PC-3 (cell line): Measurements from ENCODE around the gene KCNQ5. TPM values are rescaled to one million over a fixed set of nuclear protein-coding genes. Genes with fewer than 3 reads are reported as not detected.
A peak's percentile ranks its signal among the peaks of the same experiment; 100 is the strongest.

Experiments
- ATAC-seq: fragments of 200-7000 bp; cut with Tn5 transposase; 2 replicates; pipeline ENCODE4 v1.9.1; 2020; ENCODE audit warnings: mild to moderate bottlenecking, moderate library complexity
- BruUV-seq: library from RNA; stranded (reverse); fragments of 400-500 nt; replicated peaks from 2 replicates; lab custom pipeline; 2021; lab: Mats Ljungman, UMichigan
- CTCF ChIA-PET: fragments of 300-600 bp; sonication (Branson Sonifier 250); formaldehyde crosslinking; loops from one replicate; lab custom pipeline; 2022; ENCODE audit warnings: antibody characterized with exemption; lab: Charles Lee
- POLR2A ChIA-PET: fragments of 300-600 bp; sonication (Branson Sonifier 250); formaldehyde crosslinking; loops from one replicate; lab custom pipeline; 2022; ENCODE audit warnings: antibody characterized with exemption; ENCODE audit not compliant: unreplicated experiment; lab: Charles Lee
- DNase-seq: peaks from one replicate; pipeline ENCODE4 v3.0.0-alpha.2; 2015
- H2AFZ ChIP-seq: fragments of 300-600 bp; sonication (generic); 2 replicates; pipeline ENCODE4 v1.6.0; 2016; ENCODE audit warnings: antibody characterized with exemption, low read length
- H3F3A ChIP-seq: fragments of 300-600 bp; sonication (generic); one replicate; pipeline ENCODE4 v1.6.0; 2017; ENCODE audit warnings: antibody characterized with exemption, low read length, control low read depth, mild to moderate bottlenecking; ENCODE audit not compliant: unreplicated experiment
- H3K27ac ChIP-seq: fragments of 300-600 bp; sonication (generic); 2 replicates; pipeline ENCODE4 v1.5.1; 2016; ENCODE audit warnings: mild to moderate bottlenecking, low read length
- H3K27me3 ChIP-seq: fragments of 300-600 bp; sonication (generic); 2 replicates; pipeline ENCODE4 v1.6.1; 2016; ENCODE audit warnings: low read length, mixed read lengths
- H3K36me3 ChIP-seq: fragments of 300-600 bp; sonication (generic); 2 replicates; pipeline ENCODE4 v1.6.1; 2016; ENCODE audit warnings: low read depth, mixed run types, low read length, mixed read lengths
- H3K4me1 ChIP-seq: fragments of 300-600 bp; sonication (generic); 2 replicates; pipeline ENCODE4 v1.5.1; 2016; ENCODE audit warnings: low read length; ENCODE audit not compliant: insufficient read depth
- H3K4me2 ChIP-seq: fragments of 300-600 bp; sonication (generic); 2 replicates; pipeline ENCODE4 v1.6.0; 2016; ENCODE audit warnings: low read length
- H3K4me3 ChIP-seq: fragments of 300-600 bp; sonication (generic); 2 replicates; pipeline ENCODE4 v1.5.1; 2016; ENCODE audit warnings: mild to moderate bottlenecking, low read length, mixed read lengths
- H3K79me2 ChIP-seq: fragments of 300-600 bp; sonication (generic); 2 replicates; pipeline ENCODE4 v1.6.1; 2017; ENCODE audit warnings: low read length, mixed read lengths
- H3K9ac ChIP-seq: fragments of 300-600 bp; sonication (generic); 2 replicates; pipeline ENCODE4 v1.6.0; 2016; ENCODE audit warnings: mild to moderate bottlenecking, low read length
- H3K9me2 ChIP-seq: fragments of 300-600 bp; sonication (generic); replicated peaks from 2 replicates; pipeline ENCODE4 v1.6.1; 2016; ENCODE audit warnings: mixed run types, low read length, mixed read lengths
- H3K9me3 ChIP-seq: fragments of 300-600 bp; sonication (generic); 2 replicates; pipeline ENCODE4 v1.6.1; 2016; ENCODE audit warnings: low read length, mixed read lengths
- H4K20me1 ChIP-seq: fragments of 300-600 bp; sonication (generic); 2 replicates; pipeline ENCODE4 v1.6.1; 2016; ENCODE audit warnings: low read length, mixed read lengths
- CTCF ChIP-seq: fragments of 300-600 bp; sonication (generic); conservative IDR thresholded peaks from 2 replicates; pipeline ENCODE4 v1.5.1; 2017; ENCODE audit warnings: antibody characterized with exemption, low read depth, mild to moderate bottlenecking, low read length
- EZH2 ChIP-seq: fragments of 300-600 bp; sonication (generic); IDR thresholded peaks from one replicate; pipeline ENCODE4 v1.6.1; 2017; ENCODE audit warnings: antibody characterized with exemption, mild to moderate bottlenecking, low read length; ENCODE audit not compliant: unreplicated experiment
- EZH2phosphoT487 ChIP-seq: fragments of 300-600 bp; sonication (generic); IDR thresholded peaks from 2 replicates; pipeline ENCODE4 v1.6.1; 2018; ENCODE audit warnings: mild to moderate bottlenecking, antibody characterized with exemption, low read length, borderline replicate concordance
- intact Hi-C: fragments of 100-400 bp; cut with micrococcal nuclease; formaldehyde crosslinking; loops from 2 replicates; pipeline ENCODE4 v1.9.0; 2023
- total RNA-seq: library from RNA; depleted of rRNA; stranded (reverse); fragments of >200 nt; gene quantifications from 2 replicates; pipeline ENCODE4 v1.2.3, GENCODE V29; 2014

KCNQ5 gene
- total RNA-seq, 1 experiment from 2014 or later: not detected

DNA sequence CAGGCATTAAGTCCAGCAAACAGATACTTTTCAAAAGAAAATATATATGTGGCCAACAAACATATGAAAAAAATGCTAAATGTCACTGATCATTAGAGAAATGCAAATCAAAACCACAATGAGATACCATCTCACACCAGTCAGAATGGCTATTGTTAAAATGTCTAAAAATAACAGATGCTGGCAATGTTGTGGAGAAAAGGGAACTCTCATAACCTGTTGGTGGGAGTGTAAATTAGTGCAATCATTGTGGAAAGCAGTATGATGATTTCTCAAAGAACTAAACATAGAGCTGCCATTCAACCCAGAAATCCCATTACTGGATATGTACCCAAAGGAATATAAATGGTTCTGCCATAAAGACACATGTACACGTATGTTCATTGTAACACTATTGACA, 20.6 kb downstream of the KCNQ5 start:
- no peak for ATAC-seq
- Histone ChIP-seq H3F3A (no peaks in the 10 kb centered on the region), H3K9me3 (no peaks in the 10 kb centered on the region), H3K36me3 (no peaks in the 10 kb centered on the region), H3K9me2 (no peaks in the 10 kb centered on the region), H2AFZ (no peak overlapping the region), H3K27me3 (no peaks in the 10 kb centered on the region), H3K79me2 (no peaks in the 10 kb centered on the region), H3K27ac (no peak overlapping the region), H3K9ac (no peak overlapping the region), H3K4me1 (peaks cover 11% of the 10 kb centered on the region), H4K20me1 (no peaks in the 10 kb centered on the region), H3K4me3 (no peak overlapping the region), H3K4me2 (no peak overlapping the region)
- no peak for DNase-seq
- ChIA-PET POLR2A (no interaction called here), CTCF (no interaction called here)
- BruUV-seq: no TSS peak
- intact Hi-C loops: loop anchor here (10.0 kb wide), 3 partner anchors 142 to 542 kb away; no protein-coding TSS in a partner anchor
- TF ChIP-seq EZH2phosphoT487 (no peak), CTCF (no peak), EZH2 (no peak)

- no peaks in the 10 kb centered on the region for H3K9me2 ChIP-seq
- ATAC-seq: no peak
- TF ChIP-seq EZH2 (no peak), EZH2phosphoT487 (no peak), CTCF (no peak)
- no peaks in the 10 kb centered on the region for H3K27me3 ChIP-seq
- no peak overlapping the region for H3K4me3 ChIP-seq
- ChIA-PET CTCF (no interaction called here), POLR2A (no interaction called here)
- H3K9ac ChIP-seq: no peak overlapping the region
- no peaks in the 10 kb centered on the region for H4K20me1 ChIP-seq
- no peaks in the 10 kb centered on the region for H3K79me2 ChIP-seq
- intact Hi-C loops: loop anchor here (10.0 kb wide), 3 partner anchors 142 to 542 kb away; no protein-coding TSS in a partner anchor
- H3K4me2 ChIP-seq: no peak overlapping the region
- no peaks in the 10 kb centered on the region for H3K36me3 ChIP-seq
- no peaks in the 10 kb centered on the region for H3F3A ChIP-seq
- peaks cover 12% of the 10 kb centered on the region for H3K4me1 ChIP-seq
- H2AFZ ChIP-seq: no peak overlapping the region
- DNase-seq: no peak
- H3K27ac ChIP-seq: no peak overlapping the region
- H3K9me3 ChIP-seq: no peaks in the 10 kb centered on the region
- BruUV-seq: no TSS peak
These were observed 21.4 kb downstream of the KCNQ5 start for GRCh38 chr6:72643214-72643613.

- Histone ChIP-seq H3K27me3 (no peaks in the 10 kb centered on the region), H3K4me3 (no peak overlapping the region), H2AFZ (no peak overlapping the region), H3K4me1 (peaks cover 42% of the 10 kb centered on the region), H3K27ac (peak overlapping the region; percentile 90), H4K20me1 (no peaks in the 10 kb centered on the region), H3K79me2 (no peaks in the 10 kb centered on the region), H3K9ac (peak overlapping the region; percentile 28; the same call in 1 of the 2 replicates), H3K36me3 (no peaks in the 10 kb centered on the region), H3K9me2 (no peaks in the 10 kb centered on the region), H3K4me2 (peak overlapping the region; percentile 35; the same call in 1 of the 2 replicates), H3K9me3 (no peaks in the 10 kb centered on the region), H3F3A (peaks cover 5% of the 10 kb centered on the region)
- peak; percentile 72 for ATAC-seq
- ChIA-PET CTCF (no interaction called here), POLR2A (interaction anchor here (0.7 kb wide), 1 partner anchor 384 kb away, joined by 8 read pairs; no protein-coding TSS in a partner anchor)
- TF ChIP-seq CTCF (no peak), EZH2 (no peak)
- no TSS peak for BruUV-seq
- peak; percentile 79 for DNase-seq
- intact Hi-C loops: loop anchor here (1.0 to 10.0 kb wide), 7 partner anchors 95 to 538 kb away; no protein-coding TSS in a partner anchor
These were observed 25.0 kb downstream of the KCNQ5 start for GRCh38 chr6:72646604-72647485.
